ENCODE results near the gene FADS6.

GRCh38 chr17:74863420-74864296 lies 29.8 kb downstream of the FADS6 start:
- TF ChIP-seq POLR2A (IDR thresholded peaks at IDR 0.05) (no peak), CTCF (IDR thresholded peaks at IDR 0.05) (no peak)
